ENCODE results near the gene SNAI3.

SNAI3 gene

DNA sequence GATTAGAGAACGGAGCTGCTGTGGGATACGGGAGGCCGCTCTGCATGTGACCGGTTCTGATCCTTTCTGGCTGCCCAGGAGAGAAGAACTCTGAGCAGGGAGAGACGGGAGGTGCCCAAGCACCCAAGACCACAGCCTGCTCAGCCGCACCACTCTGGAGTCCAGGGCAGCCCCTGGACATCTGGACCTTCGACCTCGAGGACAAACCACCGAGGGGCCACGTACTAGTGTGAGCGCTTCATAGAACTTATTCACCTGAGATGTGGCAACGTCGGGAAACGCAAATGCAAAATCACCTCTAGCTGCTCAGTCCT, 14.0 kb upstream of the SNAI3 start:
- TF ChIP-seq, protein P1, sequence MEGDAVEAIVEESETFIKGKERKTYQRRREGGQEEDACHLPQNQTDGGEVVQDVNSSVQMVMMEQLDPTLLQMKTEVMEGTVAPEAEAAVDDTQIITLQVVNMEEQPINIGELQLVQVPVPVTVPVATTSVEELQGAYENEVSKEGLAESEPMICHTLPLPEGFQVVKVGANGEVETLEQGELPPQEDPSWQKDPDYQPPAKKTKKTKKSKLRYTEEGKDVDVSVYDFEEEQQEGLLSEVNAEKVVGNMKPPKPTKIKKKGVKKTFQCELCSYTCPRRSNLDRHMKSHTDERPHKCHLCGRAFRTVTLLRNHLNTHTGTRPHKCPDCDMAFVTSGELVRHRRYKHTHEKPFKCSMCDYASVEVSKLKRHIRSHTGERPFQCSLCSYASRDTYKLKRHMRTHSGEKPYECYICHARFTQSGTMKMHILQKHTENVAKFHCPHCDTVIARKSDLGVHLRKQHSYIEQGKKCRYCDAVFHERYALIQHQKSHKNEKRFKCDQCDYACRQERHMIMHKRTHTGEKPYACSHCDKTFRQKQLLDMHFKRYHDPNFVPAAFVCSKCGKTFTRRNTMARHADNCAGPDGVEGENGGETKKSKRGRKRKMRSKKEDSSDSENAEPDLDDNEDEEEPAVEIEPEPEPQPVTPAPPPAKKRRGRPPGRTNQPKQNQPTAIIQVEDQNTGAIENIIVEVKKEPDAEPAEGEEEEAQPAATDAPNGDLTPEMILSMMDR (IDR thresholded peaks at IDR 0.05; ENCODE audit: low read depth, low read length): no peak
- no peak overlapping the region for H3K4me3 ChIP-seq (ENCODE audit: low read depth, low read length)
- DNase-seq: no peak
- H3K9me3 ChIP-seq: no peaks in the 10 kb centered on the region
- no peaks in the 10 kb centered on the region for H3K4me1 ChIP-seq
- H3K27me3 ChIP-seq: no peaks in the 10 kb centered on the region
- H3K36me3 ChIP-seq: peaks cover 8% of the 10 kb centered on the region

DNA sequence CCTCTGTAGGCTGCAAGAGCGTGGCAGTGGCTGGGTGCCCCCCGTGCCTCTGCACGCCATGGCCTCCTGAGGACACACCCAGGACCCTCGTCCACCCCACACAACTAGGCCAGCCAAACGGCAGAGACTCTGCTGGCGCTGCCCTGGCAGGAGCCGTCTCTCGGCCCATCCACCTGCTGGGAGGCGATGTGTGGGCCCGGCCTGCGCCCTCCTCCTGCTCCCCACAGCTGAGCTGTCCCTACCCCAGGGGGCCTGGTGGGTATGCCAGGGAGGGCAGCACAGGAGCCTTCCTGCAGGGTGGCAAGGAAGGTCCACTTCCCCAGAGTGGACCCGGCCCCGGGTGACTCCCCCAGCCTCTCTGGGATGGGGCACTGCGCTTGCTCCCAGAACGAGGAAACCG, 12.9 kb upstream of the SNAI3 start:
- Histone ChIP-seq H3K27me3 (no peaks in the 10 kb centered on the region), H3K4me1 (no peaks in the 10 kb centered on the region), H3K36me3 (peaks cover 8% of the 10 kb centered on the region), H3K4me3 (ENCODE audit: low read depth, low read length) (no peak overlapping the region), H3K9me3 (no peaks in the 10 kb centered on the region)
- TF ChIP-seq, protein P1 (IDR thresholded peaks at IDR 0.05; ENCODE audit: low read depth, low read length): no peak
- no peak for DNase-seq

DNA sequence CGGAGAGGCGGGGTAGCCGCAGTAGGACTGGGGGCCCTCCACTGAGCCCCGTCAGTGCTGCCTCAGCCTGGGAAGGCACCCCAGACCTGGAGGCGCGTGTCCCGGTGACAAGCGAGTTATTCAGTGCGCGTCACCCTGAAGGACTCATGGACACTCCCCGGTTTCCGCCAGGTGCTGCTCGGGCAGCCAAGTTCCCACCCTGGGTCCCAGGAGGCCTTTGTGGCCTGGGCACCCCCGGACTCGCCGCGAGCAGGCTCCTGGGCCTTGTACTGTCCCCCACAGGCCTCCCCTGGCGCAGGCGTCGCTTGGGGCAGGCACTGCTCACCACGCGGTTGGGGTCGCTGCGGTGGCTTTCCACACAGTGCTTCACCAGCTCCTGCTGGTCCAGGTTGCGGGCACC, 12.3 kb upstream of the SNAI3 start:
- no peak for DNase-seq
- Histone ChIP-seq H3K27me3 (no peaks in the 10 kb centered on the region), H3K36me3 (peaks cover 8% of the 10 kb centered on the region), H3K9me3 (no peaks in the 10 kb centered on the region), H3K4me1 (no peaks in the 10 kb centered on the region), H3K4me3 (ENCODE audit: low read depth, low read length) (no peak overlapping the region)
- TF ChIP-seq, protein P1 (IDR thresholded peaks at IDR 0.05; ENCODE audit: low read depth, low read length): no peak

DNA sequence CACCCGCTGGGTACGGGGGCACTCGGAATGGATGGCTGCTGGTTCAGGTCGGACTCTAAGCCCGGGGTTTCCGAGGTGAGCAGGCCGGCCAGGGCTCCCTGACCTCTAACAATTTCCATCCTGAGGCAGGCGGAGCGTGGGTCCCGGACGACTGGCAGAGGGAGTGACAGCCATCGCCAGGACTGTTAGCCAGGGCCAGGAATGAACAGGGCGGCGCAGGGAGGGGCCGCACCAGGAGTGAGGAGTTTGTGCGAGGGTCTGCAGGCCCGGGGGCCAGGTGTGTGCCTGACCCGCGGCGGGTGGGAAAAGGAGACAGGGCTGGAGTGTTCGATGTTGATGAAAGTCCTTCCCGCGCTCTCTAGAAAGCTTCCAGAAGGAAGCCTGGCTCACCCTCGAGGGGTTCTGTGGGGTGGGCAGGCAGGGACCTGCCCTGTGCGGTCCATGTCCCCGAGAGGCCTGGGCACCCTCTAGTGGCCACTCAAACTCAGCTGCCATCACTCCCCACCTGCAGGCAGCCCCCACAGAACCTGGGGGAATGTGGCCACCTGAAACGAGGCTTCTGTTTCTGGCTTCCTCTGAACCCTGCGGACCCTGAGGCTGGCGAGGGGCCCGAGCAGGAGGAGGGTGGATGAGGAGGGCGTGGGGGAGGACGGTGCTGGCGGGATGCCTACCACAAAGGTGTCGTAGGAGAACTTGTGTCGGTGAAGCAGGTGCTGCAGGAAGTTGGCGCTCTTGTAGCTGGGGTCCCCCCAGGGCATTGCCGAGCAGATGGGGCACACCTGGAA, 11.7 kb upstream of the SNAI3 start:
- no peaks in the 10 kb centered on the region for H3K4me1 ChIP-seq

DNA sequence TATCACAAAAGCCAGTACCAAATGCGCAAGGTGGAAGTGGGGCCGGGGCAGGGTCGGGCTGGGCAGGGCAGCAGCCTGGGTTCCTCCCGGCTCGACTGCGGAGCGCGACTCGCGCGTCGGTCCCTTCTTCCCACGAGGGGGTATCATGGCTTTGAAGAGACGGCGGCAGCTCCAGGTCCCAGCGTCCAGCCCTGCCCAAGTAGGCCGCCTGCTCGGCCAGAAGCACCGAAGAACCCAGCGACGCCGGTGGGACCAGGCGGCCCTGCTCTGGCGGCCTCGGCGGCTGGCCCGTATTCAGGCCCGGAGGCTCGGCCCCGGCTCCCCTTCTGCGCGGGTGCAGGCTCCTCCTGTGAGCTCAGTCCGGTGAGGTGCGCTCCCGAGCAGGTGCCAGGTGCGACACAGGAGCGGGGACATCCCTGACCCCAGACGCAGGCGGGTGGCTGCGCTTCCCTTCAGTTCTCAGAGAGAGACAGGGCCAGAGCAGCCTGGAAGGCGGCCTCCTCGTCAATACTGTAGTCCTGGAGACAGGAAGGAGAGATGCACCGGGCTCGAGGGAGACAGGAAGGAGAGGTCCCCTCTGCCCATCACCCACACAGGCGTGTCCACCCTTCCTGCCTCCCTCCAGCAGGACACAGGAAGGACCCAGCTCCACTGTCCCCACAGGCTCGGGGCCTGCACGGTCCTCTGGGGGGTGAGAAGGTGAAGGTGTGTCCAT, 11.0 kb upstream of the SNAI3 start:
- TF ChIP-seq, protein P1 (IDR thresholded peaks at IDR 0.05; ENCODE audit: low read depth, low read length): no peak
- Histone ChIP-seq H3K36me3 (peaks cover 8% of the 10 kb centered on the region), H3K4me1 (no peaks in the 10 kb centered on the region), H3K27me3 (no peaks in the 10 kb centered on the region), H3K4me3 (ENCODE audit: low read depth, low read length) (no peak overlapping the region), H3K9me3 (no peaks in the 10 kb centered on the region)
- no peak for DNase-seq

More for the DNA sequence above, 11.7 kb upstream of the SNAI3 start:
- no peak overlapping the region for H3K4me3 ChIP-seq (ENCODE audit: low read depth, low read length)
- DNase-seq: no peak
- TF ChIP-seq, protein P1 (IDR thresholded peaks at IDR 0.05; ENCODE audit: low read depth, low read length): peak; percentile 47
- H3K9me3 ChIP-seq: no peaks in the 10 kb centered on the region
- H3K36me3 ChIP-seq: peaks cover 8% of the 10 kb centered on the region
- H3K27me3 ChIP-seq: no peaks in the 10 kb centered on the region

DNA sequence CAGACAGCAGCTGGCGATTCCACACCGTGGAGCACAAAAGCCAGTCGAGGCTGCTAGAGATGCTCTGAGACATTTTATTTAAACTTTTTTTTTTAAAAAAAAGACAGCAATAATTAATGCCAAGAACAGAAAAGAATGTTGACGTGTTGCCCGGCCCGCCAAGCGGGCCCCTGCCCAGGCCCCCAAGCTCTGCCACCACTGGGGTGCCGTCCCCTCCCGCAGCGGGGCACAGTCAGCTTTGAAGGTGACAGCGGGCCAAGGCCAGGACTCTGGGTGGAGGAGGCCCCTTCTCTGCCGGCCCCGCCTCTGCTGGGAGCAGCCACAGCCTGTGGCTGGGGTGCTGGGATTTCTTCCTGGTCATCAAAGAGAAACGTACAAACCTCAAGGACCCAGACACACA, 10.1 kb upstream of the SNAI3 start:
- Histone ChIP-seq H3K4me1 (no peaks in the 10 kb centered on the region), H3K36me3 (peaks cover 8% of the 10 kb centered on the region), H3K27me3 (no peaks in the 10 kb centered on the region), H3K4me3 (ENCODE audit: low read depth, low read length) (no peak overlapping the region), H3K9me3 (no peaks in the 10 kb centered on the region)
- TF ChIP-seq, protein P1 (IDR thresholded peaks at IDR 0.05; ENCODE audit: low read depth, low read length): no peak
- no peak for DNase-seq

All from BE2C (cell line).